GM18867 (cell line): ENCODE measurements around the gene SEMA3B.

Source experiments
- ATAC-seq: cut with Tn5 transposase; IDR thresholded peaks from one replicate; pipeline ENCODE4 v1.9.1; 2021; ENCODE audit warnings: mild to moderate bottlenecking, moderate library complexity; ENCODE audit not compliant: unreplicated experiment

SEMA3B gene

DNA sequence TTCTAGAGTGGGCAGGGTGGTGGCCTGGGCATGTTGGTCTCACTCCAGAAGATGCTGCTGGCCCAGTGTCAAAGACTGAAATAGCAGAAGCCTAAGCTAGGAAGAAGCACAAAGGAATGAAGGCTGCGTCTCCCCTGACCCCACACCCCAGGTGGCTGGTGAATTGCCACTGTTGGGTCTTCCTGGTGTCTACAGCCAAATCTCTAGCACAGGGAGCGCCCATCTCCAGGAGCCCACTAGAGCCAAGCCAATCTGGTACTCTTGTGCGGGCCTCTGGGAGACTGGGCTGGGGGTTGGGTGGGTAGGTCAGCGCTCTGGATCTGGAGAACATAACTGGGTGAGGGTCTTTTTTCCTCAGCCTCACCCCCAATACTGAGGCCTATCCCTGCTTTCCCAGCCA lies 58.2 kb downstream of the SEMA3B start:
- no peak for ATAC-seq
